GM12878 (cell line): ENCODE data around the gene VPS16. TPM values are rescaled to one million over a fixed set of nuclear protein-coding genes. Genes with fewer than 3 reads are reported as not detected.

Experiments used
- BCL3 ChIP-seq: IDR thresholded peaks from 2 replicates; pipeline ENCODE4 v1.6.1; 2011; ENCODE audit warnings: borderline replicate concordance, low read depth, mild to moderate bottlenecking, moderate library complexity, low read length; ENCODE audit not compliant: insufficient read depth, poor library complexity, severe bottlenecking
- IKZF1 ChIP-seq: fragments of 450-650 bp; conservative IDR thresholded peaks from 2 replicates; pipeline ENCODE4 v1.6.1; 2017; ENCODE audit warnings: antibody characterized with exemption, mild to moderate bottlenecking
- NFIC ChIP-seq: IDR thresholded peaks from 2 replicates; pipeline ENCODE4 v1.6.1; 2012; ENCODE audit warnings: low read depth, mild to moderate bottlenecking, inconsistent platforms, low read length, moderate library complexity
- NFYA ChIP-seq: IDR thresholded peaks from 2 replicates; pipeline ENCODE4 v1.6.1; 2011; ENCODE audit warnings: low read depth, mild to moderate bottlenecking, low read length, improper control_type of control experiment, borderline replicate concordance
- ZBTB11 ChIP-seq: fragments of 450-650 bp; formaldehyde crosslinking; IDR thresholded peaks from 2 replicates; pipeline ENCODE4 v1.5.0; 2022; ENCODE audit warnings: mild to moderate bottlenecking, missing genetic modification characterization
- ZBTB4 ChIP-seq: fragments of 450-650 bp; formaldehyde crosslinking; IDR thresholded peaks from 2 replicates; pipeline ENCODE4 v1.4.0; 2022; ENCODE audit warnings: mild to moderate bottlenecking, moderate library complexity
- polyA plus RNA-seq, 11 experiments: library from polyadenylated mRNA; depleted of rRNA in 4 of 11; unstranded in 6 of 11; stranded (reverse) in 5 of 11; fragments of >200 nt; fragmentation: Nextera tagmentation in 4 of 11; fragmentation: Illumina TruSeq in 1 of 11; extraction: Ambion mirVana in 4 of 11; extraction: Trizol in 1 of 11; gene quantifications; 1 replicate in 1 of 11; 2 replicates in 10 of 11; pipeline versions ENCODE4 v1.2.1 to v1.2.3, GENCODE V29; 2011 to 2016; ENCODE audit warnings: inconsistent platforms in 2 of 11, missing spikeins in 2 of 11, low read depth in 1 of 11
- total RNA-seq, 4 experiments: library from RNA; depleted of rRNA in 3 of 4; stranded (reverse); fragments of >200 nt in 3 of 4; fragmentation: Illumina TruSeq in 1 of 4; extraction: Trizol in 1 of 4; gene quantifications; 2 replicates each; pipeline versions ENCODE4 v1.2.1 to v1.2.3, GENCODE V29; 2013 to 2021
- TF ChIP-seq, protein P1 (sequence below): fragments of 450-650 bp; IDR thresholded peaks from 2 replicates; pipeline ENCODE4 v1.6.1; 2017; ENCODE audit warnings: mild to moderate bottlenecking

The VPS16 gene
- total and polyA plus RNA-seq, 10 of the 15 experiments (the other 5 are each of a cell fraction or from before 2014, with no cell fraction given), result 8.4 to 37.5 (median 26.4) TPM

- no peak for TF ChIP-seq ZBTB11 (CRISPR knock-in tag)
- TF ChIP-seq ZBTB4 (CRISPR knock-in tag), result no peak
- TF ChIP-seq IKZF1, result no peak
- TF ChIP-seq, protein P1, sequence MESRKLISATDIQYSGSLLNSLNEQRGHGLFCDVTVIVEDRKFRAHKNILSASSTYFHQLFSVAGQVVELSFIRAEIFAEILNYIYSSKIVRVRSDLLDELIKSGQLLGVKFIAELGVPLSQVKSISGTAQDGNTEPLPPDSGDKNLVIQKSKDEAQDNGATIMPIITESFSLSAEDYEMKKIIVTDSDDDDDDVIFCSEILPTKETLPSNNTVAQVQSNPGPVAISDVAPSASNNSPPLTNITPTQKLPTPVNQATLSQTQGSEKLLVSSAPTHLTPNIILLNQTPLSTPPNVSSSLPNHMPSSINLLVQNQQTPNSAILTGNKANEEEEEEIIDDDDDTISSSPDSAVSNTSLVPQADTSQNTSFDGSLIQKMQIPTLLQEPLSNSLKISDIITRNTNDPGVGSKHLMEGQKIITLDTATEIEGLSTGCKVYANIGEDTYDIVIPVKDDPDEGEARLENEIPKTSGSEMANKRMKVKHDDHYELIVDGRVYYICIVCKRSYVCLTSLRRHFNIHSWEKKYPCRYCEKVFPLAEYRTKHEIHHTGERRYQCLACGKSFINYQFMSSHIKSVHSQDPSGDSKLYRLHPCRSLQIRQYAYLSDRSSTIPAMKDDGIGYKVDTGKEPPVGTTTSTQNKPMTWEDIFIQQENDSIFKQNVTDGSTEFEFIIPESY, result no peak
- no peak for TF ChIP-seq NFIC
- TF ChIP-seq BCL3, result no peak
- no peak for TF ChIP-seq NFYA
Observed at GRCh38 chr20:2817891-2818595, 22.5 kb upstream of the VPS16 start (continued).
